NOMO-1 treated with DMSO at 0.1 percent for 48 hours (cell line): ENCODE measurements around the gene FLII.

Experiments
- DNase-seq: peaks from one replicate; lab custom pipeline; 2025; ENCODE audit not compliant: unreplicated experiment; lab: John Stamatoyannopoulos, UW

The FLII gene

GRCh38 chr17:18260332-18261145 is 2.0 kb upstream of the FLII start, which contains the start of gene MIEF2:
TSS of gene MIEF2 (plus strand) at chr17:18260662. CDS start at chr17:18262721, 2,059 bp downstream.
- peak; percentile 95 for DNase-seq

DNA sequence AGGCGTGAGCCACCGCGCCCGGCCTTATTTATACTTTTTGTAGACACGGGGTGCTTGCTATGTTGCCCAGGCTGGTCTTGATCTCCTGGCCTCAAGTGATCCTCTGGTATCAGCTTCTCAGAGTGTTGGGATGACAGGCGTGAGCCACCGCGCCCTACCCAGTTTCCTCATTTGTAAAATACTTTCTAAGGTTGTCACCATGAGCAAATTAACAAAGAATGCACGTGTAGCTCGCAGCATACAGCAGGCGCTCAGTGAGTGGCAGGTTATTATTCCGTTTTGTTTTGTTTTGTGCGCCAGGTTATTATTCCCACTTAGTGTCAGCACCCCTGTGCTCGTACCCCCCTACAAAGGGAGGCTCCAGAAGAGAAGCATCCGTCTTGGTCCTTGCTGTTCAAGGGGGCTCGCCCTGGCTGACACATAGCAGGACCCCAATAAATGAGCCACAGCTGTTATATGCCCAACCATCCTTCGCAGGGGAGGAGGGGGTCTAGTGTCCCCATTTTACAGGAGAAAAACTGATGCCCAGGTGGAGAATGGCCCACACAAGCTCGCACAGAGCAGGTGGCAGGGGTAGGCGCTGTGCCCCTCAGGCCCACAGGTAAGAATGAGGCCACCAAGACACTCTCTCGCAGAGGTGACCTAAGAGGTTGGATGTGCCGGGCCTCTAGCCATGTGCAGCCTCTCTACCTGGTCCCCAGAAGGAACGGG is 1.2 kb upstream of the FLII start:
- DNase-seq: no peak

GRCh38 chr17:18257982-18258355 is 569 bp downstream of the FLII start:
- DNase-seq: peak; percentile 76

GRCh38 chr17:18257268-18257981 is 1.1 kb downstream of the FLII start:
- peak; percentile 76 for DNase-seq

DNA sequence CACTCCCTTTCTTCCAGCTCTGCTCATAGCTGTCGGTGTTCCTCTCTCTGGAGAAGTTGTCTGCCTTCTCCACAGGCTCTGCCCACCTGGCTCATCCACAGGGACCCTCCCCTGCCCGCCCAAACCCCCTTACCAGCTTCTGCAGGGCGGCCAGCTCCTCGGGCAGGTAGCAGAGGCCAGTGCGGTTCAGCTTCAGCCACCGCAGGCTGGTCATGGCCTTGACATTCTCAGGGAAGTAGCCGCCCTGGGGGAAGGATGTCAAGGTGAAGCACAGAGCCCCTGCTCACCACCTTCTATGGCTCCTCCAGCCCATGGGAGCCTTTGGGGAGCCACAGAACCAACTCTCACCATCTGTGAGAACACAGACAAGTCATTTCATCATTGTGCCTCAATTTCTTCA is 1.8 kb downstream of the FLII start:
- no peak for DNase-seq

DNA sequence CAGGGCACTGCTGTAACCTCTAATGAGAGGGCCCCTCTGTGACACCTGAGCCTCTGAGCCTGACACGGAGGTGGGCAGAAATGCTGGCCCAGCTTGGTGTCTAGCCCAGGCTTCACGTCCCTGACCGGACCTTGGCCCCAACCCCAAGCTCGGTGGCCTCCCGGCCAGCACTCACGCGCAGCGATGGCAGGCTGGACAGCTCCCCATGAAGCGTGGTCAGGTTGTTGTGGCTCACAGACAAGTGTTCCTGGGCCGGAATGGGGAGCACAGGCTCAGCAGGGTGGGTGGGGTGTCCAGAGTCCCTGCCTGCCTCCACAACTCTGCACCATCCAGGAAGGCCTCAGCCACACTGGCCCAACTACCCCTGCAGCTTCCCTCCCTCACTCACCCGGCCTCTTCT is 2.2 kb downstream of the FLII start:
- DNase-seq: no peak

DNA sequence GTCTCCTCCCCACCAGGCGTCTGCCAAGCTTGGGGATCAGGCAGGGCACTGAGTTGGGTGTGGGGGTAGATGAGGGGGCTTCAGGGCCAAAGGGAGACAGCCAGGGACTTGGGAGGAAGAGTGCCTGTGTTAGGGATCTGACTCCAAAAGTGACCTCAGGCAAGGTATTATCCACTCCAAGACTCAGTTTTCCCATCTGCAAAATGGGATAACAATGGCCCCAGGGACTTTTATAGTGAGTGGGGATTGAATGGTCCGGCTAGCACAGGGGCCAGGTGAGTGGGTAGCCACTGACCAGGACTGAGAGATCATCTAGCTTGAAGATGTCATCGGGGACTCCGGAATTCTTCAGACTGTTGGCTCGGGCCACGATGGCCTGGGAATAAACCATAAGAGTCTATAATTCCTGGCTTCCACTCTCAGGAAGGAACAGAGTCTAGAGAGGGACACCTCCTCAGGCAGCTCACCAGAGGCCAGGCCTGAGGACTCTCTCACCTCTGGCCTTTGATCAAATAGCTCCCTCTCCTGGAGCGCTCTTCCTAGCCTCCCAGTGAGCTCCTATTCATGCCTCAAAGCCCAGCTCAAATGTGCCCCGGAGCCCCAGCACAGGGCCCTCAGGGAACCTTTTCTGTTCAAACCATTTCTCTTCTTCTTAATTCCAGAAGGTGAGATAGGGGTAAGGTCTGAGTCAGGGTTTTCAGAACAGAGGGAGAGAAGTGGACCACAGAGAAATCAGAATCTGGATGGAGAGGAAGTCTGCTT is 3.5 kb downstream of the FLII start:
- DNase-seq: no peak

- DNase-seq: no peak
Observed at GRCh38 chr17:18253947-18254821, 4.4 kb downstream of the FLII start.

- DNase-seq: no peak
Observed at GRCh38 chr17:18253187-18253884, 5.2 kb downstream of the FLII start.

GRCh38 chr17:18252160-18252559 is 6.4 kb downstream of the FLII start:
- DNase-seq: no peak

GRCh38 chr17:18251204-18251603 is 7.3 kb downstream of the FLII start:
- no peak for DNase-seq

DNA sequence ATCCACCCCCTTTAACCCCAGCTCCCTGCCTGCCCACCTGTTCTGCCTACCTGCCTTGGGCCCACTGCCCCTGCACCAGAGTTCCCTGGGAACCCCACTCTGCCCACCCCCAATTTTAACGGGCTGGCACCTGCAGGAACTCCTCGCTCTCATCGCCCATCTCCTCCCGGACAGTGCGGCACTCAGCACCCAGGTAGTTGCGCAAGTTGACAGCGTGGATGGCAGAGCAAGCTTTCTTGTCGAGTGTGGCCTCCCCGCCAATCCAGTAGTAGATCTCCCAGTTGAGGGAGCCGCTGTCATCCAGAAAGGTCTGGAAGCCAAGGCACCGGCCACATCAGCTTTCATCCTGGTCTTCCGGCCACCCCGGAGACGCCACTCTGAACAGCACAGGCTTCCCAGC is 7.8 kb downstream of the FLII start:
- no peak for DNase-seq

- no peak for DNase-seq
Observed at GRCh38 chr17:18250259-18250658, 8.3 kb downstream of the FLII start.

- no peak for DNase-seq
Observed at GRCh38 chr17:18248811-18249210, 9.7 kb downstream of the FLII start.

- DNase-seq: peak; percentile 46
Observed at GRCh38 chr17:18248300-18248731, 10.2 kb downstream of the FLII start.

DNA sequence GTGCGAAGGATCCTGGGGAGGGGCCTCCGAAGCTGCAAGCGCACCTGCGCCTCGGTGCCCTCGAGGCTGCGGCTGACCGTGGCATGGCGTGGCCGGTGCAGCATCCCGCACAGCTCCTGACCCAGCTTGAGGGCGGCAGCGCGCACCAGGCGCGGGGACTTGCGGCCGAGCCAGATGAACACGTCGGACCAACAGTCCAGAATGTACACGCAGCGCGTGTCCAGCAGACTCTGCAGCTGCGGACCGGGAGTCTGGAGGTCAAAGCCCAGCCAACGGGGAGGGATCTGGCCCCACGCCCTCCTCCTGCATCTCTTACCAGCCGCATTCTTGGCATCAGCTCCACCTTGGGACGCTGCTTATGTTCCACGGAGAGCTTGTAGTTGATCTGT is 10.9 kb downstream of the FLII start:
- DNase-seq: no peak

- peak; percentile 19 for DNase-seq
Observed at GRCh38 chr17:18246880-18247612, 11.5 kb downstream of the FLII start.

DNA sequence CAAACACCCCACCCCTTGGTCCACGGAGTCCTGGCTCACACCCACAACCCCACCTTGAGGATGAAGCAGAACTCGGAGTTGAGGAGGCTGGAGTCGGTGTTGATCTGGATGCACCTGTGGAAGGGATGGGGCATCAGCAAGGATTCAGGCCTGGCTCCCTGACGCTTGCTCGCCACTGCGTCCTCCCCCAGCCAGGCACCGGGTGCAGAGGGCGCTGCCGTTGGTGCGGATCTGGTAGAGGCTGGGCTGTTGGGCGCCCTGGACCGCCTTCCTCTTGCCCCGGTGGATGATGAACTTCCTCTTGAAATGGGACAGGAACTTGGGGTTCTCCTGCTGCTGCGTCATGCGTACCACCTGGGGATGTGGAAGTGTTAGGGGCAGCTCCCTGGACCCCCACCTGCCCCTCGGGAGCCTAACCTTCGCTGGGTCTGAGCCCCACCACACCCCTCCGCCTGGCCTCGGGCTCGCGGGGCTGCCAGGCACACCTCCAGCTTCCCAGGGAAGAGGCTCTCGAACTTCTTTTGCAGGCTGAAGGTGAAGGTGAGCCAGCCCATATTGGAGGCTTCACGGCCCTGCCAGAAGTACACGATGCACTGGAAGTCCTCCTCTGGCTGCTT is 12.3 kb downstream of the FLII start:
- no peak for DNase-seq
